D341Med (cell line): ENCODE results near the gene GATB.

Experiments used
- DNase-seq: peaks from one replicate; pipeline ENCODE4 v3.0.0; 2012; ENCODE audit warnings: low spot score

Gene GATB

DNA sequence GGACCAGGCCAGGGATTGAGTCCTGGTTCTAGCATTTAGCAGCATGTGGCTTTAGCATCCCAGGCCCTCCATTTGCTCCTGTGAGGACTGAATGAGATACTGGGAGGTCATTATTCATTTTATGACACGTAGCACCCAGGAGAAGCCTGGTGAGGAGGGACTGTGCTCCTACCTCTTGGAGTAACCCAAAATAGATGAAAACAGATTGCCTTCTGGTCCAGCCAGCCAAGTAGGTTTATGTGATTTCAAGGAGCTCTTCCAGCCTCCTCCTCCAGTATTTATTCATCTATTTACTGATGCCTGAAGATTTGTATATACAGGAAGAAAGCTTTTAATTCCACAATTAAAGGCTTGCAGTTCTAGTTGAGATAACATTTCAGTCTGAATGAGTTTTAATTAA, 109.3 kb downstream of the GATB start:
- DNase-seq: no peak

- no peak for DNase-seq
Observed at GRCh38 chr4:151649479-151649878, 111.3 kb downstream of the GATB start.

GRCh38 chr4:151646322-151646721, 114.5 kb downstream of the GATB start:
- no peak for DNase-seq

DNA sequence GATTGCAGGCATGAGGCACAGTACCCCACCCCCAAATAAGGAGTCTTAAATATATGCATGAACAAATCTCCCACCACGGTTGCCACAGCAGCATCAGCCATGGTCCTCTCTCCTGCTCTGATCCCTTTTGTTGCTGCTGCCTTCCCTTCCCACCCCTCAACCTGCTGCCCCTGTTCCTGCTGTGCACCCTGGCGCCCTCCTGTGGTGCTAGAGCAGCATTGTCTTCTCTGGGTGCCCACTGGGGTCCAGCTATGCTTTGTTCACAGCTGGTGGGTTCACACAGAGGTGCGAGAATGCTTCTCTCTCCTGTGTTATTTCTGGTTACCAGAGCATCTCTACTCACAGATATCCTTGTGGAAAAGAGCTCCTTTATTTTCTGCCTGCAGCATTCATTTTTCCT, 116.2 kb downstream of the GATB start:
- DNase-seq: peak; percentile 73

DNA sequence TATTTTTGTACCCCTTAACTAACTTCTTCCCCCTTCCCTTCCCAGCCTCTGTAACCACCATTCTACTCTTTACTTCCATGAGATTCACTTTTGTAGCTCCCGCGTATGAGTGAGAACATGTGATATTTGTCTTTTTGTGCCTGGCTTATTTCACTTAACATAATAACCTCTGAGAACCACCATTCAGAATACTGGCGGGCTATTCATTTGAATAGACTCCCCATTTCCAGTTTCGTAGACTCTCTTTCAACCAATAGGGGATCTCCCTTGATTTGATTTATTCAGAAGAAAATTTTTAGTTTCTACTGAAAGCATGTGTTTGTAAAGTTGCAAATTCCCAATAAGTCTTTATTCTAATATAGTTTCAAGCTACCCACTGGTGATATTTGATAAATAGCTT, 117.2 kb downstream of the GATB start:
- no peak for DNase-seq

- DNase-seq: no peak
Observed at GRCh38 chr4:151641983-151642382, 118.8 kb downstream of the GATB start.

DNA sequence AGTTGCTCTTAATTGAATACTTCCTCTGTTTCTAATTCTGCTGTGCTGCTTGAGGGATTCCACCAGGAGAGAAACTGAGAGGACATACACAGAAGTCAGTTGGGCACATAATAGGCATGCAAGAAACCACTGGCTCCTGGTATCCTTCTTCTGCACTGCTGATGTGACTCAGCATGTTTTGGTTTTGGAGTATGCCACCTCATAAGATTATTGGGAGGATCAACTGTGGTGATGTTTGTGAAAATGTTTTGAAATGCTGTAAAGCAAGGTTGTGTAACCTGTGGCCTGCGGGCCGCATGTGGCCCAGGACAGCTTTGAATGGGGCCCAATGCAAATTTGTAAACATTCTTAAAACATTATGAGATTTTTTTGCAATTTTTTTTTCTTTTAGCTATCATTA, 119.6 kb downstream of the GATB start:
- no peak for DNase-seq

GRCh38 chr4:151640381-151640780, 120.4 kb downstream of the GATB start:
- no peak for DNase-seq

- DNase-seq: no peak
Observed at GRCh38 chr4:151638295-151638858, 122.4 kb downstream of the GATB start.

- DNase-seq: no peak
Observed at GRCh38 chr4:151631349-151631748, 129.5 kb downstream of the GATB start.

- no peak for DNase-seq
Observed at GRCh38 chr4:151629097-151629783, 131.6 kb downstream of the GATB start.

GRCh38 chr4:151628001-151628608, 132.7 kb downstream of the GATB start:
- DNase-seq: no peak

GRCh38 chr4:151627491-151627890, 133.3 kb downstream of the GATB start:
- DNase-seq: no peak

- DNase-seq: no peak
Observed at GRCh38 chr4:151626751-151627150, 134.1 kb downstream of the GATB start.

- DNase-seq: no peak
Observed at GRCh38 chr4:151626228-151626627, 134.6 kb downstream of the GATB start.

DNA sequence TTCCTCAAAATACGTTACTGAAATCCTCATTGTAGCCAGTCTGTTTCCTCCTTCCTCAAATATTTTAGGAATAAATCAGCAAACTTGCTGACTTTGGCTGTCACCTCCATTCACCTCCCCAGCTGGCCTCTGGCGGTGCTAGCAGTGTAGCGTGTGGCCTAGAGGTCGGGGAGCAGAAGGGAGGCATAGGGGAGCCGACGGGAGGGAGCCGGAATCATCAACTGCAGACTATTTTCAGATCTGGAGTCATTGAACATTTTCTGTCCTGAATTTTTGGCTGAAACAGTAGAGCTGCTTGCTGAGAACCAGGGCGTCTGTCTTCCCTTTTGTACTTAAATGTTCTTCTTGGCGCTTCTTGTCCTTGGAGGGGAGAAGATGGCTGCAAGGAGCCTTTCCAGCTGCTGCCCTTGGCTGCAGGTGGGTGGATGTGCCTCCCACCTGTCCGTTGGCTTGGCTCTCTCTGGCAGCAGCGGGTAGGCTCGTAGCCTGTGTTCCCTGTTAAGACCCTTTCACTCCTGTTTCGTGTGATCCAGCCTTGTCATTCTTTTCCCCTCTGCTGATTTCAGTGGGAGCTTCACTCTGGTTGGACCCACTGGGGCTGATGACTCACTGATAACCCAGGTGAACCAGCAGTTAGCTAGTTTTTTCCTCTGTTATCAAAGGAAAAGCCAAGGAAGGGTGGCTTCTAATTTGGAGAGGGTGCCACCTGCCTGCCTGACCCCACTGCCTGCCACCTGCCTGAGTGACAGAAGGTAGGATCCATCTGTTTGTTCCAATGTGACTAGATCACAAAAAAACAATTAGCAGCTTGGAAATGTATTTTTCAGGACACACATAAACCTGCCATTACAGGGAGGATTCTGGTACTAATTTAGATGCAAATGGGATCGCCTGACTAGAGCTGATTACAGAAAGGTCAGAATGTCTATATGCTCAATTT, 135.9 kb downstream of the GATB start:
- no peak for DNase-seq
